Spleen (tissue), 7 donors: ENCODE measurements around the gene PRX.
"Not testable (repeated sequence)": the region's sequence is repeated elsewhere in the genome, so short reads cannot be mapped to it uniquely, and the experiment has no call there.

Experiments used
- POLR2A ChIP-seq, 3 donors: fragments of 450-650 bp; IDR thresholded peaks; one replicate each; pipeline ENCODE4 v1.5.1; 2017; ENCODE audit warnings: antibody characterized with exemption in 3 of 3, mild to moderate bottlenecking in 1 of 3
- POLR2AphosphoS5 ChIP-seq, 3 donors: sonication (generic); formaldehyde crosslinking; IDR thresholded peaks; one replicate each; pipeline ENCODE4 v1.5.1; 2017; ENCODE audit warnings: antibody characterized with exemption in 3 of 3
- TF ChIP-seq, protein P1 (sequence below), 11 experiments: fragments of 200-600 bp in 7 of 11; fragments of 450-650 bp in 4 of 11; sonication (generic) in 4 of 11; IDR thresholded peaks in 8 of 11; conservative IDR thresholded peaks in 3 of 11; 1 replicate in 7 of 11; 2 replicates in 4 of 11; pipeline versions ENCODE4 v1.4.0 to v1.8.0; 2016 to 2021; ENCODE audit warnings: antibody characterized with exemption in 11 of 11, inconsistent platforms in 4 of 11, mild to moderate bottlenecking in 1 of 11
- donor health status: DM: no; HTN: no; CAD: no; lungs with moderate emphysema.
- donor health status: DM: no; HTN: no; CAD: no.
- donor health status: DM: no; HTN: no; CAD: no.

DNA sequence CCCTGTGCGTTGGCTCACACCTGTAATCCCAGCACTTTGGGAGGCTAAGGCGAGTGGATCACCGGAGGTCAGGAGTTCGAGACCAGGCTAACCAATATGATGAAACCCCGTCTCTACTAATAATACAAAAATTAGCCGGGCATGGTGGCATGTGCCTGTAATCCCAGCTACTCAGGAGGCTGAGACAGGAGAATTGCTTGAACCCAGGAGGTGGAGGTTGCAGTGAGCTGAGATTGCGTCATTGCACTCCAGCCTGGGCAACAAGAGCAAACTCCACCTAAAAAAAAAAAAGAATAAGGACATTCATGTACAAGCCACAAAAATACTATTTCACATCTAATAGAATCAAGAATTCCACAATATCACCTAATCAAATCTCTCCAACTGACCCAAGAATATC, 15.0 kb upstream of the PRX start:
- TF ChIP-seq, protein P1, sequence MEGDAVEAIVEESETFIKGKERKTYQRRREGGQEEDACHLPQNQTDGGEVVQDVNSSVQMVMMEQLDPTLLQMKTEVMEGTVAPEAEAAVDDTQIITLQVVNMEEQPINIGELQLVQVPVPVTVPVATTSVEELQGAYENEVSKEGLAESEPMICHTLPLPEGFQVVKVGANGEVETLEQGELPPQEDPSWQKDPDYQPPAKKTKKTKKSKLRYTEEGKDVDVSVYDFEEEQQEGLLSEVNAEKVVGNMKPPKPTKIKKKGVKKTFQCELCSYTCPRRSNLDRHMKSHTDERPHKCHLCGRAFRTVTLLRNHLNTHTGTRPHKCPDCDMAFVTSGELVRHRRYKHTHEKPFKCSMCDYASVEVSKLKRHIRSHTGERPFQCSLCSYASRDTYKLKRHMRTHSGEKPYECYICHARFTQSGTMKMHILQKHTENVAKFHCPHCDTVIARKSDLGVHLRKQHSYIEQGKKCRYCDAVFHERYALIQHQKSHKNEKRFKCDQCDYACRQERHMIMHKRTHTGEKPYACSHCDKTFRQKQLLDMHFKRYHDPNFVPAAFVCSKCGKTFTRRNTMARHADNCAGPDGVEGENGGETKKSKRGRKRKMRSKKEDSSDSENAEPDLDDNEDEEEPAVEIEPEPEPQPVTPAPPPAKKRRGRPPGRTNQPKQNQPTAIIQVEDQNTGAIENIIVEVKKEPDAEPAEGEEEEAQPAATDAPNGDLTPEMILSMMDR (IDR thresholded peaks at IDR 0.05 in 8 of 11, conservative IDR thresholded peaks at IDR 0.05 in 3 of 11): not testable (repeated sequence)
- TF ChIP-seq POLR2A, POLR2AphosphoS5 (IDR thresholded peaks at IDR 0.05): not testable (repeated sequence)
